HG02759 (cell line): ENCODE measurements around the gene FRYL.
A peak's percentile ranks its signal among the peaks of the same experiment; 100 is the strongest.
"Not testable (repeated sequence)": the region's sequence is repeated elsewhere in the genome, so short reads cannot be mapped to it uniquely, and the experiment has no call there.

Experiments used
- ATAC-seq: cut with Tn5 transposase; IDR thresholded peaks from one replicate; pipeline ENCODE4 v1.9.1; 2021; ENCODE audit warnings: mild to moderate bottlenecking, moderate library complexity; ENCODE audit not compliant: unreplicated experiment

FRYL gene

DNA sequence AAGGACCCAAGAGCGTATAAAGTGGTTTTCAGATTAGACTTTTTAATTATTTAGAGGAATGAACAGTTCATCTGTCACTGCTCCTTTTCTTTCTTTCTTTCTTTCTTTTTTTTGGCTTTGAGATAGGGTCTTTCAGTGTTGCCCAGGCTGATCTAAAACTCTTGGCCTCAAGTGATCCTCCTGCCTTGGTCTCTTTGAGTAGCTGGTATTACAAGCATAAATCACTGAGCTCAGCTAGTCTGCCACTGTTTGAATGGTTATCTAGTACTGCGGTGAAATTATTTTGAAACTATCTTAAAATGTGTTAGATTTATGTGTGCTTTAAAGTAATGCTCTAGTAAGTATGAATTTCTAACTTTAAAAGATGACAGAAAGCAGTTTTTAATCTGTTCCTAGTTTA, 6.5 kb upstream of the FRYL start:
- no peak for ATAC-seq

DNA sequence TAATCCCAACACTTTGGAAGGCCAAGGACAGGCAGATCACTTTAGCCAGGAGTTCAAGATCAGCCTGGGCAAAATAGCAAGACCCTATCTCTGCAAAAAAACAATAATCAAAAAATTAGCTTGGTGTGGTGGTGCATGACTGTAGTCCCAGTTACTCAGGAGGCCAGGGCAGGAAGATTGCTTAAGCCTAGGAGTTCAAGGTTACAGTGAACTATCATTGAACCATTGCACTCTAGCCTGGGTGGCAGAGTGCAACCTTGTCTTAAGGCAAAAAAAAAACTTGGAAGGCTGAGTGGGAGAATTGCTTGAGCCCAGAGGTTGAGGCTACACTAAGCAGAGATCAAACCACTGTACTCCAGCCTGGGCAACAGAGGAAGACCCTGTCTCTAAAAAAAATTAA, 5.2 kb upstream of the FRYL start:
- ATAC-seq: no peak

DNA sequence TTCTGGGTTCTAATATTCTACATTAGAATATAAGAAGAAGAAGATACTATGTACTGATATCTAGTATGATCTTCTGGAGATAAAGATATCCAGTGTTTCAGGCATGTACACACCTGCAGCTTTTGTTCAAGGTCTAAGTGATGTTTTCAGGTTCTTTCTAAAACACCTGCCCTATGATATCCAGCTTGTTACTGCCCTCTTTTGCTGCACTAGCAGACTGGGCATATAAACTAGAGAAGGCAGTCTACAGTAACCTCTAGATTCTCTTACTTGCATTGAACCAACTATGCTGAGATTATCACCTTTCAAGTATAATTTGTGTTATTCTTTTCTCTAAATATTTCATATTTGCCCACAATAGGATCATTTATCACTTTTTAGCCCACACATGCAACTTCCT, 1.9 kb upstream of the FRYL start:
- no peak for ATAC-seq

DNA sequence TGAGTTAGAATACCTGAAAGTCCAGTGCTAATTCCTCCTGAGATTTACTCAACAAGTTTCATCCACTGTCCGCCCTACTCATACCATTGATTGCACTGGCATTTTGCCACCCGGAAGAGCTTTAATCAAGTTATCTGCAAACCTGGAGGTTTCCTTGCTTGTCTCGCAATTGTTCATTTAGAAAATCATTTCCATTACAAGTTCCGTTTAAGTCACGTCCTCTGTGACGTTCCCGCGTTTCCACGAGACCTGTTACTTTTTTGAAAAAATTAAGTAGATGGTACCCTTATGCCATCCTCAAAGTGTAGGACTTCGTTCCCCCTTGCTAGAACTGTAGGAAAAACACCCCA, 761 bp upstream of the FRYL start:
- ATAC-seq: no peak

DNA sequence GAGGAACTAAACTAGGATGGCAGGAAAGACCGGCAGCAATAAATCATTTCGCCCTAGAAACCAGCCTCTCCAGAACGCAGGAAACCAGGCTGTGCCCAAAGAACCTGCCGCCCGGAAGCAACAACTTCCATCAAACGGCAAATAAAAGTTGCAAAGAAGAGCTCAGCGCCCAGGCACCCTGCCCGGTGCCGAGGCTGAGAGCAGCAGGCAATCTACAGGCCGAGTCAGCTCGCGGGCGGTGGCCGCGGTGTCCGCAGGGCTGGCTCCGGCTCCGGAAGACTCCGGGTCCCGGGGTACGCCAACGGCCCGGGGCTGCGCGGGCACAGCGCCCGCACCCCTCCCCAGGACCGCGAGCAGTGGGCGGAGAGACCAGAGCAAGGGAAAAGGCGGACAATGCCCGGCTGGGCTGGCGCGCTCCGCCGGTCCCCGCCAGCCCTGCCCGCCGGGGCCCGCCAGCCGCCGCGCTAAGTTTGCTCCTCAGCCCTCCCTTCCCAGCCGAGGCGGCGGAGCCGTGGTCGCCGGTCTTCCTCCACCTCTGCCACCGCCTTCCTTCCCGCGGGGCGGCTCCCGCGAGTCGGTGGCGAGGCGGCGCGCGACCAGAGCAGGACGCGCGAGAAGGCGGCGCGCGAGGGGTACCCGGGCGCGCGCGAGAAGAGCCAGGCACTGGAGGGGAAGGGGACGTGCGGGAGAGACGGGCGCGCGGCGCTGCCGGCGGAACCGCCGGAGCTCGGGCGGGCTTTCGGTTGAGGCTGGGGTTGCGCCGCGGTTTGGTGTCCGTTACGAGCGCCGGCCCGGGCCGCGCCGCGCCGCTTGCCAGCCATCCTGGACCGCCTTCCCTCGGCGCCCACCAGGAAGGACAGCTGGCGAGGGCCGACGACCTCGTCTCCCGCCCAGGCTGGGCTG, 733 bp downstream of the FRYL start:
- ATAC-seq: peak; percentile 46

DNA sequence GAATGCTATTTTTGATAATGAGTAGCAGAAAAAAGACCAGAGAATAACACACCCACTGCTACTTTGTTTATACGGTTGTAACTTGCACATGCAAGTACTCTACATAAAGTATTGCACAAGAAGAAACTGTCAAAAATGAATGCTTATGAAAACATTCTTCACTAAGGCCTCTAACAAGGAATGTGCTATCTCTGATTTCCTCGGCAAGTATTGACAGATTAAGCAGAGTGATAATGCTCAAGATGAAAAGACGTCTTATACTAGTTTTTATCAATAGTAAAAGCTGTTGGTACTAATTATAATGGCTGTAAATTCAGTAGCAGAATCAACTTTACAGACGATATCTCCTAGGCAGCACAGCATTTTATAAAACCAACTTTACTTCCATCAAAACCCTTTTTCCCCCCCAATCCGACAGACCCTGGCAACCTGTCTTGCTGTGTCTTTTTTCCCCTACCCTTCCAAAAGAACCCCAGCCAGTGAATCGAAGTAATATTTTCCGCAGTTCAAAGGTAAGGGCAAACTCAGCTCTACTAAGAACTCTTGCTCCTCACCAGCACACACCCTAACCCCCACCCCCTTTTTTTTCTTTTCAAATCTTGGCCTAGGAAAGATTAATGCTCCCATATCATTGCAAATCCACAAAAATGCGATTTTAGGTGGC, 1.5 kb downstream of the FRYL start:
- ATAC-seq: no peak

DNA sequence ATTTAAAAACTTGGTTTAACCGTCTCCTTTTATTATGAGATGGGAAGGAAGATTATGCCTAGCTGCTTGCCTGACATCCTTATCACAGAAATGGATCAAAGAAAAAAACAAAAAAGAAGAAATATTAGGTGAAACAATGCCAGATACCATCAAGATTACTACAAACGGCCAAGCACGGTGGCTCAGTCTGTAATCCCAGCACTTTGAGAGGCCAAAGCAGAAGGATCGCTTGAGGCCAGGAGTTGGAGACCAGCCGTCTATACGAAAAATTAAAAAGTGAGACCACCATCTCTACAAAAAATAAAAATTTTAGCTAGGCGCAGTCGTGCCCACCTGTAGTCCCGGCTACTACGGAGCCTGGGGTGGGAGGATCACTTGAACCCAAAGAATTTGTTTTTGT, 2.3 kb downstream of the FRYL start:
- ATAC-seq: no peak

DNA sequence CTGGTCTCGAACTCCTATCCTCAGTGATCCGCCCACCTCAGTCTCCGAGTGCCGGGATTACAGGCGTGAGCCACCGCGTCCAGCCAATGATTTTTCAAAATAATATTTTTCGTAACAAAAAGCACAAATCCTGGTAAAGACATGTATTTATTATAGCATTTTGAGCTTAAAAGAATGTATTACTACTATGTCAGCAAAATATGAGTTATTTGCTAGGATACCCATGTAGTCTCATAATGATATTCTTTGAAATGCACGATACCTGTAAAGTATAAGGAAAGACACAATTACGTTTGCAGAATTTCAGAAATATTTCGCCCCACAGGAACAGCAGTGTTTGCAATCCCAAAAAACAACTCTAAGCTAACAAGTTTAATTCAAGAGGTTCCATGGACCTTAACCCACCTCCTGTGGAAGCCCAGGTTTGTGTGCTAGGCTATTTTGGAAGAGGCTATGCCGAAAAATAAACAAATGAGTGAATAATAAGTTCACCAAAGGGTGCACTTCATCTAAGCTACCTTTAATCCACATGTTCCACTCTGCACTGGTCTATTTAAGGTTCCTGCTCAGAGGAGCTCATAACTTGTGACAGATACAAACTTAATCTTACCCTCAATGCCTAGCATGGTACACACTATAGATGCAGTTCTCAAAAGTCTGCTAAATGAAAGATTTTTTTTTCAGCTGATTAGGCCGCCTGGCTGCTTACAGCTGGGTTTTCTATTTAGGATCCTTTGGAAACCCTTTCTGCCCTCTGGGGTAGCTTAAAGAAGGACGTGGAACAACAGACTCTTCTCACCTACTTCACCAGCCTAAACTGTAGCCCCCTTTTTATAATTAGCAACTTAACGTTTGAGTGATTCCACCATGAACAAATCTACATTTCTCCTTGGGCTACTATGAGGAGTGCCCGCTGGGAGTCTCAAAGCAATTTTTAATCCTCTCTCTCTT, 5.0 kb downstream of the FRYL start:
- no peak for ATAC-seq

DNA sequence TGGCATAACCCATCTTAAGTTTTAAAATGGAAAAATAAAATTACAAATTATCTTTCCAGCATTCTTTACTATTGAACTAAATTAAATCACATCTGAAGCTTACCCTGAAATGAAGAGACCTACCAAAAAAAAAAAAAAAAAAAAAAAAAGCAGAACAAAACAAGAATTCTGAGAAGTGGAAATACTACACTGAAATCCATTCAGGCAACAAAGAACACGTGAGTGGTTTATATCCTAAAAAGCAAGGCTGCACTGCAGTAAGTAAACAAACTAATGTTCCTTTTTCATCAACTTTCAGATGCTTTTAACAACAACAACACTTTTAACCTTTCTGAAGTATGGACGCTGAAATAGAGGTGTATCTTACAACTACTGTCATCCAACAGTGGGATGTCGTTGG, 7.5 kb downstream of the FRYL start:
- no peak for ATAC-seq

DNA sequence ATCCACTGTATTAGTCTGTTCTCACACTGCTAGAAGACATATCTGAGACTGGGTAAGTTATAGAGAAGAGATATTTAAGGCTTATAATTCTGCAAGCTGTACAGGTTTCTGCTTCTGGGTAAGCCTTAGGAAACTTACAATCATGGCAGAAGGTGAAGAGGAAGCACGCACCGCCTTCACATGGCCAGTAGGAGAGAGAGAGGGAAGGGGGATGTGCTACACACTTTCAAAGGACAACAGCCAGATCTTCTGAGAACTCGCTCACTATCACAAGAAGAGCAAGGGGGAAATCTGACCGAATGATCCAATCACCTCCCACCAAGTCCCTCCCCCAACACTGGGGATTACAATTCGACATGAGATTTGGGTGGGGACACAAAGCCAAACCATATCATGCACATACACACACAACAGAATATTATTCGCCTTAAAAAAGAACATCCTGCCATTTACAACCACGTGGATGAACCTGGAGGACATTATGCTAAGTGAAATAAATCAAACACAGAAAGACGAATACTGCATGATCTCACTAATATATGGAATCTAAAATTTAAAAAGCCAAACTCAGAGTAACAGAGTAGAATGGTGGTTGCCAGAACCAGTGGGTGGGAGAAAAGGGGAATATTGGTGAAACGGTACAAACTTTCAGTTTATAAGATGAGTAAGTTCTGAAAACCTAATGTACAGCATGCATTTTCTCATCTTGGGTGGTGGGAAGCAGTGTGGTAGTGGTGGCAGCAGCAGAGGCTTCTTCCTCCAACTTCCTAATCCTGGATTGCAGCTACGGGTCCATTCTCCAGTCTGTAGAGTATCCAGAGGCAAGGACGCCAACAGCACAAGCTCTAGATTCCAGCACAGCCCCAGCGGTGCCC, 12.8 kb downstream of the FRYL start:
- no peak for ATAC-seq

DNA sequence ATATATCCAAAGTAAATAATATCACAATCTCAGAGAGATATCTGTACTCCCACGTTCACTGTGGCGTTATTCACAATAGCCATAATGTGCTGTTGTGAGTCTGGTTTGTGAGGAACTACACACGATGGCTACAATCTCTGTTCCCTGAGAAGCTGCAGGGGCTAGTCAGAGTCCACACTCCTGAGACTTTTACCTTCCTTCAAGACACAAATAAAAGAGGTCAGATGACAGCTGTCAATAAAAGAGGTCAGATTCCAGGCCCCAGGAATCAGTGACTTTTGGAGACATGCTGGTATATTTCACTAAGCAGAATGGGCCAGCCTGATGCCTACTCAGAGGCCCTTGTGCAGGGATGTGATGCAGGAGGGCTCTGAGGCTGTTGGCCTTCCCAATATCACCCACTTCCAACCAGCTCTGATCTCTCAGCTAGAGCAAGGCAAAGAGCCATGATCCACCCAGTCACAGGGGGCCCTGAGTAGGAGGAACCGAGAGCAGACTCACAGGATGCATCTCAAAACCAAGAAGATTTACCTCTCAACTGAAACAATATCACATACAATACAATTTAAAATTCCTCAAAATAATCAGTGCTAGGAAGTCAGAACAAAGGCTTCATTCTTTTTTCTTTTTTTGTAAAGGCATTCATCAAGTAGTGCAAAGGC, 13.8 kb downstream of the FRYL start:
- ATAC-seq: no peak

DNA sequence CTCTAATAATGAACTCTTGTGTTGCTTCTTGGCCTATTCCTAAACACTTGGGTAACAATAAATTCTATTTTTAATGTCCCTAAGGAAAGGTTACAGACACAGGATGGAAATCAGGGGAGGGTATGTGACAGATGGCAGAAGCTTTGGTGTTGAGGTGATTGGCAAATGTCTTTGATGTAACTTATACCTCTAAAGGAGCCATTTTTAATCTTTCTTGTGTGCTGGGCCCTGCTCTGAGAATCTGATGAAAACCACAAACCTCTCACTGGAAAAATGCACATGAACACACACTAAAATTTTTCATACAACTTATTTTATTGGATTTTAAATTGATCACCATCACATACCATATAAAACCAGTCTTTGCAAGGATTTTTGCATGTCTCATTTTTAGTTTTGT, 17.7 kb downstream of the FRYL start:
- no peak for ATAC-seq

DNA sequence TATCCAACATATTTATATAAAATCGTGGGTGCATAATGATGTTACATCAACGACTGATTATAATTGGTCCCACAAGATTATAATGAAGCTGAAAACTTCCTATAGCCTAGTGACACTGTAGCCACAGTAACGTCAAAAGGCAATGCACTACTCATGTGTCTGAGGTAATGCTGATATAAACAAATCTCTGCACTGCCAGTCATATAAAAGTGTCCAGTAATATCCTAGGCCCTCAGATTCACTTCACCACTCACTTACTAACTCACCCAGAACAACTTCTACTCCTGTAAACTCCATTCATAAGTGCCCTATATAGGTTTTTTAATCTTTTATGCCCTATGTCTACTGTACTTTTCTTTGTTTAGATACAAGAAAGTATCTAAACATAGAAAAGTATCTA, 18.8 kb downstream of the FRYL start:
- no peak for ATAC-seq

DNA sequence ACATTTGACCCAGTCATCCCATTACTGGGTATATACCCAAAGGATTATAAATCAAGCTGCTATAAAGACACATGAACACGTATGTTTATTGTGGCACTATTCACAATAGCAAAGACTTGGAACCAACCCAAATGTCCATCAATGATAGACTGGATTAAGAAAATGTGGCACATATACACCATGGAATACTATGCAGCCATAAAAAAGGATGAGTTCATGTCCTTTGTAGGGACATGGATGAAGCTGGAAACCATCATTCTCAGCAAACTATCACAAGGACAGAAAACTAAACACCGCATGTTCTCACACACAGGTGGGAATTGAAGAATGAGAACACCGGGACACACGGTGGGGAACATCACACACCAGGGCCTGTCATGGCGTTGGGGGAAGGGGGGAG, 21.4 kb downstream of the FRYL start:
- not testable (repeated sequence) for ATAC-seq

DNA sequence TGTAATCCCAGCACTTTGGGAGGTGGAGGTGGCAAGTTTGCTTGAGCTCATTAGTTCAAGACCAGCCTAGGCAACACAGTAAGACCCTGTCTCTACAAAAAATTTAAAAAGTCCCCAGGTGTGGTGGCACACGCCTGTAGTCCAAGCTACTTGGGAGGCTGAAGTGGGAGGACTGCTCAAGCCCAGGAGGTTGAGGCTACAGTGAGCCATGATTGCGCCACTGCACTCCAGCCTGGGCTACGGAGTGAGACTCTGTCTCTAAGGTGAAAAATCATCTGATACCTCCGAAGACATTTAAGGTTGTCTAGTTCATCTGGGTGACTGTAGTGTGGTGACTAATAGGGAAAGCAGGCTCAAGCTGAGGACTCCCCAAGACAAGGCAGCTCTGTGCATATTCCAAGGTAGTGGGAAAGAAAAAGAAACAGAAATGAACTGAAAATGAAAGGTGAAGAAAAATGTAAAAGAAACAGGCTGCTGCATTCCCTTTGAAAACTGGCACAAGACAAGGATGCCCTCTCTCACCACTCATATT, 23.3 kb downstream of the FRYL start:
- ATAC-seq: no peak

DNA sequence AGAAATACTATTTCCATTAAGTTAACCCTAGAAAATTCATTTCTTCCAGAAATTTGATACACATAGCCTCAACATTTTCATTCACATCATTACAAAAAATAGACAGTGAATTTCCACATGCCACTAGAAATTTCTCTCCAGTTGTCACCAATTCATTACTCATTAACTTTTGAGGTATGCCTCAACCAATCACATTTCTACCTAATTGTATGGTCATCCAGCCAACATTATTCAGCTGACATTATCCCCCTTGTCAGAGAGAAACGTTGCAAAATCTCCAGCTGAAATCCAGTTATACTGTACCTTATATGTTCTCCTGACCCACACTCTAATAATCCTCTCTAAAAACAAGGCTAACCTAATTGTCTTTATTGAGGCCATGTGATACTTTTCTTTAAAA, 24.8 kb downstream of the FRYL start:
- ATAC-seq: no peak

DNA sequence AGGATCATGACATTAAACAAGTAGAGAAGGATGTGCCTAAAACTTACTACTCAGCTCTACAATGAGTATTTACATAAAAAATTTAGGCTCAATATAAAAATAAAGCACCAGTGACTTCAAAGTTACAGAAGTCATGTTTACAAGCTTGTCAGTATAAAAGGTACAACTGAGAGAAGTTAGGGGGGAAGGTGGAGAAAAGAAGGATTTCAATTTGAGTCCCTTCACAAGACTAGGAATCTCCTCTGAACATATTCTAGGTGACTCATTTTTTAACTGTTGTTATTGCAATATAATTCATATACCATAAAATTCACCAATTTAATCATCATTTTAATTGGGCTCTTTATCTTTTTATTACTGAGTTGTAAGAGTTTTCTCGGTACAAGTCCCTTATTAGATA, 26.9 kb downstream of the FRYL start:
- ATAC-seq: no peak

DNA sequence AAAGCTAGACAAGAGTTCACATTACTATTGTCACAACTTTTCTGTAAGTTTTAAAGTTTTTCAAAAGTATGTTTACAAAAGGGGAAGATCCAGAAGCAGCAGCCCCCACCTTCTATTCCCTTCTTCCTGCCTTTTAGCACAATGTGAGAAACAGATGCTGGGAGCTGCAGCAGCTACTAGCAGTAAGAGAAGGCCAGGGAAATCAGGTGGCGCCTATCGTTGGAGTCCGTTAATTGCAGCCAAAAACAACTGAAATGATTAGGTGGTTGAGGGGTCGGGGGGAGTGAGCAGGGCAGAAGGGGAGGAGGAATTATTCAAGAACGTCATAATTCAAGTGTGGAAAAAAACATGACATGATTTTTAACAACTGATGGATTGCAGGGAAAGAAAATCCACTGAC, 27.4 kb downstream of the FRYL start:
- no peak for ATAC-seq

DNA sequence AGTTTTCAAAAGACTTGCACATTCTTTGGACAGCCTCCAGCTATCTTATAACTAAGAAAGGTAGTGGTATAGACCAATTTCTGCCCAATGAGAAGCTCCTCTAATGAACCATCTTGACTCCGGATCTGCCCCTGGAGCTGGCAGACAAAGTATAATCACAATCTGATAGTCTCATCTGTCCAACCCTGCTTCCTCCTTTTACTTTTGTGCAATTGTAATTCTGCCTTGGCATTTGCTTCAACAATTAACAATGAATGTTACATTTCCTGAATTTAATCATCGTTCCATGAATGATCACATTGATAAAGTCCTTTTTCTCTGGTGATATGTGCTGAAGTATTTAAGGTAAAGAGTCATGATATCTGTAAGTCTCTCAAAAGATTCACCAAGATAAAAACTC, 27.8 kb downstream of the FRYL start:
- ATAC-seq: no peak
